ENCODE data around the gene KIF3B.

Gene KIF3B

DNA sequence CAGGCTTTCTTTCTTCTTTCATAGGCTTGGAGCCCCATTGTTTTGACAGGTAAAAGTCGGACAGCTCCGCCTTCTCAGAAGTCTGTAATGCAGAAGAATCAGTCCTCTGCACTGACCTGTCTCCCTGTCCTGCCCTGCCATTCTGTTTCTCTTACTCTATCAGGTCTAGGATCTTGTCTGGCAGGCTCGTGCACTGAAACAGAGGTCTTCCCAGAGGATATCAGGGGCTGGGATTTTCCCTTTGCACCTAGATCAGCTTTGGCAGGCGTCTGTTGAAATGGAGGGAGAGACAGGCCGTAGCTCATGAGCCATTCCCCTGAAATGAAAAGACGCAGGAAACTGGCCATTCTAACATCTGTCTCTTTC is 25.0 kb downstream of the KIF3B start:
- no peaks in the 10 kb centered on the region for H3F3A ChIP-seq (ENCODE audit: insufficient read depth, low read length)
- 0 out of 2 replicates have a peak, but pooled peaks cover 2% of the 10 kb centered on the region for H3K79me2 ChIP-seq (ENCODE audit: insufficient read depth, low read length)
- H3K4me1 ChIP-seq (ENCODE audit: insufficient read depth, low read length, severe bottlenecking), result no peaks in the 10 kb centered on the region
- H3K4me2 ChIP-seq (ENCODE audit: low read length), result no peak overlapping the region
- H3K36me3 ChIP-seq (ENCODE audit: insufficient read depth, low read length), result no peaks in the 10 kb centered on the region
- no peak overlapping the region for H3K4me3 ChIP-seq (ENCODE audit: low read depth, low read length, poor library complexity, severe bottlenecking)
- H2AFZ ChIP-seq (ENCODE audit: low read length), result no peak overlapping the region
- H3K9ac ChIP-seq (ENCODE audit: low read length), result no peak overlapping the region
- H3K27ac ChIP-seq (ENCODE audit: low read depth, low read length, poor library complexity, severe bottlenecking), result no peak overlapping the region
- TF ChIP-seq, protein P1, sequence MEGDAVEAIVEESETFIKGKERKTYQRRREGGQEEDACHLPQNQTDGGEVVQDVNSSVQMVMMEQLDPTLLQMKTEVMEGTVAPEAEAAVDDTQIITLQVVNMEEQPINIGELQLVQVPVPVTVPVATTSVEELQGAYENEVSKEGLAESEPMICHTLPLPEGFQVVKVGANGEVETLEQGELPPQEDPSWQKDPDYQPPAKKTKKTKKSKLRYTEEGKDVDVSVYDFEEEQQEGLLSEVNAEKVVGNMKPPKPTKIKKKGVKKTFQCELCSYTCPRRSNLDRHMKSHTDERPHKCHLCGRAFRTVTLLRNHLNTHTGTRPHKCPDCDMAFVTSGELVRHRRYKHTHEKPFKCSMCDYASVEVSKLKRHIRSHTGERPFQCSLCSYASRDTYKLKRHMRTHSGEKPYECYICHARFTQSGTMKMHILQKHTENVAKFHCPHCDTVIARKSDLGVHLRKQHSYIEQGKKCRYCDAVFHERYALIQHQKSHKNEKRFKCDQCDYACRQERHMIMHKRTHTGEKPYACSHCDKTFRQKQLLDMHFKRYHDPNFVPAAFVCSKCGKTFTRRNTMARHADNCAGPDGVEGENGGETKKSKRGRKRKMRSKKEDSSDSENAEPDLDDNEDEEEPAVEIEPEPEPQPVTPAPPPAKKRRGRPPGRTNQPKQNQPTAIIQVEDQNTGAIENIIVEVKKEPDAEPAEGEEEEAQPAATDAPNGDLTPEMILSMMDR (IDR thresholded peaks at IDR 0.05; ENCODE audit: low read length), result no peak
- no peak for TF ChIP-seq EZH2 (IDR thresholded peaks at IDR 0.05; ENCODE audit: borderline replicate concordance, low read length)
- no peaks in the 10 kb centered on the region for H3K9me3 ChIP-seq (ENCODE audit: low read length)
- H3K9me2 ChIP-seq (ENCODE audit: low read depth, low read length), result no peaks in the 10 kb centered on the region
- no peaks in the 10 kb centered on the region for H4K20me1 ChIP-seq (ENCODE audit: insufficient read depth, low read length)
- no peaks in the 10 kb centered on the region for H3K27me3 ChIP-seq (ENCODE audit: insufficient read depth, low read length)

DNA sequence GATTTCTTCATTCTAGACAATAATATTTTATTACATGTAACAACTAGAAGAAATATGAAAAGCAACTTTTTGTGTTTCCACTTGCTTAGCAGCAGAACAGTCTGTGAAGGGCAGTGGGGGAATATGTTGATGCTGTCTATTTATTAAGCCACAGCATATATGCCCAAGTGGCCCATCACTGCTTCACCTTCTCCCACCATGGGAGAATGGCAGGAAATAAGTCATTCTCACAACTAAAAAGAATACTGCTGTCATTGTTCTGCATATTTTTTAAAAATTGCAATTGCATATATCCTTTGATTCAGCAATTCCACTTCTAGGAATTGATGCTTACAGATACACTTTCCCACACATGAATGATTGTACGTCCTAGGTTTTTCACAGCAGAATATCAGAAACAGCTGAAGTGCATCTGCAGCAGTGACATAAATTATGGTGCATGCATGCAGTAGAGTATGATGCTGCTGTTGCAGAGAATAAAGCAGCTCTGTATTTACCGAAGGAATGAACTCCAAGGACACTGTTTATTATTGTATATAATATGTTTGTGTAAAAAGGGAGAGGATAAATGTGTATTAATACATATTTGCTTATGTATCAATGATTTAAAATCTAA is 26.8 kb downstream of the KIF3B start:
- H3K4me2 ChIP-seq (ENCODE audit: low read length), result no peak overlapping the region
- no peaks in the 10 kb centered on the region for H3K27me3 ChIP-seq (ENCODE audit: insufficient read depth, low read length)
- H3K79me2 ChIP-seq (ENCODE audit: insufficient read depth, low read length), result no peaks in the 10 kb centered on the region
- no peaks in the 10 kb centered on the region for H4K20me1 ChIP-seq (ENCODE audit: insufficient read depth, low read length)
- no peak overlapping the region for H3K9ac ChIP-seq (ENCODE audit: low read length)
- H3F3A ChIP-seq (ENCODE audit: insufficient read depth, low read length), result no peaks in the 10 kb centered on the region
- H3K9me3 ChIP-seq (ENCODE audit: low read length), result no peaks in the 10 kb centered on the region
- H3K27ac ChIP-seq (ENCODE audit: low read depth, low read length, poor library complexity, severe bottlenecking), result no peak overlapping the region
- H3K9me2 ChIP-seq (ENCODE audit: low read depth, low read length), result no peaks in the 10 kb centered on the region
- TF ChIP-seq, protein P1 (IDR thresholded peaks at IDR 0.05; ENCODE audit: low read length), result no peak
- H3K4me1 ChIP-seq (ENCODE audit: insufficient read depth, low read length, severe bottlenecking), result no peaks in the 10 kb centered on the region
- no peak overlapping the region for H3K4me3 ChIP-seq (ENCODE audit: low read depth, low read length, poor library complexity, severe bottlenecking)
- no peak overlapping the region for H2AFZ ChIP-seq (ENCODE audit: low read length)
- H3K36me3 ChIP-seq (ENCODE audit: insufficient read depth, low read length), result no peaks in the 10 kb centered on the region; the same call in 1 of the 2 replicates

DNA sequence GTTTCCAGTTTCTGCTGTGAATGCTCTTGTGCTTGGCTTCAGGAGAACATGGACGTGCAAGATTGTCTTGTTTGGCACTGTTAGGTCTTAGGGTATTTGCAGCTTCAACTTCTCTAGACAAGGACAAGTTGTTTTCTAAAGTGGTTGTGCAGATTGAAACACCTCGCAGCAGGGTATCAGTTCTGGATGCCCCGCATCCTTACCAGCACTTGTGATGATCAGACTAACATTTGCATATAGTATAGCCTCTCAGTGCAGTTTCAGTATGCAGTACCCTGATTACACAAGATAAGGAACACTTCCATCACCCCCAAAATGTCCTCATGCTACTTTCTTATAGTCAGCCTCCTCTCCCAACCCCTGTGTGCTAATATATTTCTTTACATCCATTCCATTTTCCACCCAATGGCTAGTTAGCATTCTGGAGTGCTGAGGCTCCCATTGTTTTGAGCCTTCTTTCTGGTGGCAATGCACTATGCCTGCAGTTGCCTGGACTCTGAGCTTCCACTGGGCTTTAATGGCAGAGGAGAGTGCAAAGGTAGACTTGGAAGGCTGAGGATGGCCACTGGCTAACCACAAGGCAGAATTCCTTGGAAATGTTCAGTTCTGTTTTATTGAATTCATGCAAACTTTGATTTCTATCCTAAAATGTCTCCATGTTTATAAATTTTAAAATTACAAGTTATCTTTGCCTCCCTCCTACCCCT is 35.4 kb downstream of the KIF3B start:
- Histone ChIP-seq H3K4me3 (ENCODE audit: low read depth, low read length, poor library complexity, severe bottlenecking) (no peak overlapping the region), H3K4me2 (ENCODE audit: low read length) (no peak overlapping the region), H3K4me1 (ENCODE audit: insufficient read depth, low read length, severe bottlenecking) (no peaks in the 10 kb centered on the region), H3K79me2 (ENCODE audit: insufficient read depth, low read length) (no peaks in the 10 kb centered on the region), H4K20me1 (ENCODE audit: insufficient read depth, low read length) (no peaks in the 10 kb centered on the region), H2AFZ (ENCODE audit: low read length) (no peak overlapping the region), H3F3A (ENCODE audit: insufficient read depth, low read length) (no peaks in the 10 kb centered on the region), H3K9ac (ENCODE audit: low read length) (no peak overlapping the region), H3K9me3 (ENCODE audit: low read length) (no peaks in the 10 kb centered on the region), H3K27me3 (ENCODE audit: insufficient read depth, low read length) (no peaks in the 10 kb centered on the region), H3K36me3 (ENCODE audit: insufficient read depth, low read length) (peaks cover 34% of the 10 kb centered on the region), H3K27ac (ENCODE audit: low read depth, low read length, poor library complexity, severe bottlenecking) (no peak overlapping the region), H3K9me2 (ENCODE audit: low read depth, low read length) (no peaks in the 10 kb centered on the region)
- TF ChIP-seq, protein P1 (IDR thresholded peaks at IDR 0.05; ENCODE audit: low read length), result no peak
- no peak for TF ChIP-seq EZH2 (IDR thresholded peaks at IDR 0.05; ENCODE audit: borderline replicate concordance, low read length)
